Esophagus muscularis mucosa (tissue), 3 donors: ENCODE measurements around the gene MAGEB1.

Source experiments
- POLR2A ChIP-seq: fragments of 450-650 bp; IDR thresholded peaks from one replicate; pipeline ENCODE4 v1.6.1; 2017; ENCODE audit warnings: antibody characterized with exemption, moderate library complexity, mild to moderate bottlenecking, low read depth
- TF ChIP-seq, protein P1 (sequence below), 3 experiments: fragments of 200-600 bp in 2 of 3; fragments of 450-650 bp in 1 of 3; sonication (generic) in 2 of 3; IDR thresholded peaks; one replicate each; pipeline ENCODE4 v1.5.1; 2017 to 2019; ENCODE audit warnings: antibody characterized with exemption in 3 of 3, mild to moderate bottlenecking in 2 of 3, moderate library complexity in 1 of 3

DNA sequence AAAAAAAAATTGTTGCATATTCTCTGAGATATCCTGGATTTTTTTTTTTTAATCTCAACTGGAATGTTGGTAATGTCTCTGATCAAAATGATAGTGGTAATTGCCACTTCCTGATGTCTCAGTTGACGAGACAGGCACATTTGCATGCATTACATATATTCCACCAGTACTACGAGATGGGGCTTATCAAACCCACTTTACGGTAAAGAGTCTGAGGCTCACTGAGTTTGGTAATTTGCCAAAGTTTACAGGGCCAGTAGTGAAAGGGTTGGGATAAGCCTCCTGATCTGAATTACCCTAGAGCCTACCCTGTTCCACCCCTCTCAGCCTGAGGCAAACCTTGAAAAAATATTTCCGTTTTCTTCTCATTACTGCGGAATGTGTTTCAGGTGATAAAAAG is 26.3 kb upstream of the MAGEB1 start:
- TF ChIP-seq, protein P1, sequence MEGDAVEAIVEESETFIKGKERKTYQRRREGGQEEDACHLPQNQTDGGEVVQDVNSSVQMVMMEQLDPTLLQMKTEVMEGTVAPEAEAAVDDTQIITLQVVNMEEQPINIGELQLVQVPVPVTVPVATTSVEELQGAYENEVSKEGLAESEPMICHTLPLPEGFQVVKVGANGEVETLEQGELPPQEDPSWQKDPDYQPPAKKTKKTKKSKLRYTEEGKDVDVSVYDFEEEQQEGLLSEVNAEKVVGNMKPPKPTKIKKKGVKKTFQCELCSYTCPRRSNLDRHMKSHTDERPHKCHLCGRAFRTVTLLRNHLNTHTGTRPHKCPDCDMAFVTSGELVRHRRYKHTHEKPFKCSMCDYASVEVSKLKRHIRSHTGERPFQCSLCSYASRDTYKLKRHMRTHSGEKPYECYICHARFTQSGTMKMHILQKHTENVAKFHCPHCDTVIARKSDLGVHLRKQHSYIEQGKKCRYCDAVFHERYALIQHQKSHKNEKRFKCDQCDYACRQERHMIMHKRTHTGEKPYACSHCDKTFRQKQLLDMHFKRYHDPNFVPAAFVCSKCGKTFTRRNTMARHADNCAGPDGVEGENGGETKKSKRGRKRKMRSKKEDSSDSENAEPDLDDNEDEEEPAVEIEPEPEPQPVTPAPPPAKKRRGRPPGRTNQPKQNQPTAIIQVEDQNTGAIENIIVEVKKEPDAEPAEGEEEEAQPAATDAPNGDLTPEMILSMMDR (IDR thresholded peaks at IDR 0.05): no peak
- TF ChIP-seq POLR2A: no peak
